HTR-8/SVneo (cell line): ENCODE results near the gene ENKD1.

Experiments used
- DNase-seq: peaks from one replicate; pipeline ENCODE4 v3.0.0; 2011; ENCODE audit warnings: low spot score, mixed read lengths; ENCODE audit not compliant: insufficient read length
- FAIRE-seq: peaks from 2 replicates; lab custom pipeline; 2011; peaks lifted over from hg19 to GRCh38; lab: Jason Lieb, UNC

The ENKD1 gene

DNA sequence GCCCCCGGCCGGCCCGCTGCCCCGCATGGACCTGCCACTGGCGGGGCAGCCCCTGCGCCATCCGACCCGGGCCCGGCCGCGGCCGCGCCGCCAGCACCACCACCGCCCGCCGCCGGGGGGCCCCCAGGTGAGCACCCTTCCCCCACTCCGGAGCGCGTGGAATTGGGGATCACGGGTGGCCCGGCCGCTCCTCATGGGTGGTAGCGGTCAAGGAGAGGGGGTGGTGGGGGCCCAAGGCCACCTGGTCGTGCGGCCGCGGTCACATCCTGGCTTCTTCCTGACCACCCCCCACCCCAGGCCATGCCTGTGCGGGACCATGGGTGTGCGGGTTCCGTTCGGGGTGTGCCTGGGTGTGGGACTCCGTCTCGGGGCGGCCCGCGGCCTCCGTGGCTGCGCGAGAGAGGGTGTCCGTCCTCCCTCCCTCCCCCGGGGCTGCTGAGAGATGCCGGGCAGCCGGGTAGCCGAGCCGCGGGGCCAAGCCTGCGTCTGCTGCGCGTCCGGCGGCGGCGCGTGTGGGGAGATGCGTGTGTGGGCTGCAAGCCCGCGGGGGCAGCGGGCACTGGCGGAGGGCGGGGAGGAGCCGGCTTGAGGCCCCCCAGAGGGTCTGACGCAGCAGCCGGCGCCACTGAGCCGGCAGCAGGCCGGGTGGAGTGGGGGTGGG is 13.3 kb downstream of the ENKD1 start:
- DNase-seq = no peak
- FAIRE-seq = peak; percentile 49

- DNase-seq (peak; percentile 73), FAIRE-seq (peak; percentile 26)
These were observed 13.9 kb downstream of the ENKD1 start for GRCh38 chr16:67652578-67653127.

DNA sequence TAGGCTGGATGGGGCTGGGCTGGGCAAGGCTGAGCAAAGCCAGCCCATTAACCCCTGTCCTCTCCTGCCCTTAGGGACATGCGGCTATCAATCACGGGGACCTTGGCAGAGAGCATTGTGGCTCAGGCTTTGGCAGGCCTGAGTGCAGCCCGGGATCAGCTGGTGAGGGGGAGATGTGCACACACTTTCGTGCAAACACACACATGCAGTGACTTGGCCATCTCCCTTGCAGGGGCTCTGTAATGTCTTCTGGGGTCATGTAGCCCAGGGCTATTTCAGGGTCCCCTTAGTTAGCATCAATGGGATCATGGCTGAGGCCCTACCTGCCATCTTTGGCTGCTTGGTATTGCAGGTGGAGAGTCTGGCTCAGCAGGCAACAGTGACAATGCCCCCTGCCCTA is 14.7 kb downstream of the ENKD1 start:
- DNase-seq (no peak), FAIRE-seq (no peak)

DNA sequence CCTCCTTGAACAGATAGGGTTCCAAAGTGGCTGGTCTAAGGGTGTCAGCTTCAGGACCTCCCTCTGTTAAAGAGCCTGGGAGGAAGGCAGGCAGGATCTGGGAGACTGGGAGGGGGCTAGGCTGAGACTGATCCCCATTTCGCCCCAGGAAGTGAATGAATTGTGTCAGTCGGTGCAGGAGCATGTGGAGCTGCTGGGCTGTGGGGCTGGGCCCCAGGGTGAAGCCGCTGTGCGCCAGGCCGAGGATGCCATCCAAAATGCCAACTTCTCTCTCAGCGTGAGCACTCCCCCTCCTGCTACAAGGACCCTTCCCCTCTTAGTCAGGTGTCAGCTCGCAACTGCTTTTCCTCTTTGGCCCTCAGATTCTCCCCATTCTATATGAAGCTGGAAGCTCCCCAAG is 15.5 kb downstream of the ENKD1 start:
- DNase-seq = no peak
- FAIRE-seq = no peak

DNA sequence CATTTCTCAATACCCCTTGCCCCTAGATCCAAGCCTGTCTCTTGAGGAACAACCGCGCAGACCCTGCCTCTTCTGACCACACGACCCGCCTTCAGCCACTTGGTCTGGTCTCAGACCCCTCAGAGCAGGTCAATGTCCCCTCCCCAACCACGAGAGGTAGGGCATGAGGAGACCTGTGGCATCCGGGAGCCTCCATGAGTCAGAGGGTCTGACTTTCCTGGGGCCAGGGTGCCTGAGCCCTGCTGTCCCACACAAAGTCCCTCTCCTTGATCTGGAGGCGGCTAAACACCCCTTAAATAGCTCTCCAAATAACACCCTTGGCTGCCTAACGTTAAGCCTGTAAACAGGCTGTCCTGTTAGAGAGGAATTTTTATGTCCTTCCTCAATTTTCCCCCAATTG is 16.5 kb downstream of the ENKD1 start:
- DNase-seq (no peak), FAIRE-seq (no peak)

- DNase-seq (no peak), FAIRE-seq (no peak)
These were observed 17.0 kb downstream of the ENKD1 start for GRCh38 chr16:67649494-67649931.

- no peak for FAIRE-seq
- no peak for DNase-seq
These were observed 17.7 kb downstream of the ENKD1 start for GRCh38 chr16:67648764-67649407.

DNA sequence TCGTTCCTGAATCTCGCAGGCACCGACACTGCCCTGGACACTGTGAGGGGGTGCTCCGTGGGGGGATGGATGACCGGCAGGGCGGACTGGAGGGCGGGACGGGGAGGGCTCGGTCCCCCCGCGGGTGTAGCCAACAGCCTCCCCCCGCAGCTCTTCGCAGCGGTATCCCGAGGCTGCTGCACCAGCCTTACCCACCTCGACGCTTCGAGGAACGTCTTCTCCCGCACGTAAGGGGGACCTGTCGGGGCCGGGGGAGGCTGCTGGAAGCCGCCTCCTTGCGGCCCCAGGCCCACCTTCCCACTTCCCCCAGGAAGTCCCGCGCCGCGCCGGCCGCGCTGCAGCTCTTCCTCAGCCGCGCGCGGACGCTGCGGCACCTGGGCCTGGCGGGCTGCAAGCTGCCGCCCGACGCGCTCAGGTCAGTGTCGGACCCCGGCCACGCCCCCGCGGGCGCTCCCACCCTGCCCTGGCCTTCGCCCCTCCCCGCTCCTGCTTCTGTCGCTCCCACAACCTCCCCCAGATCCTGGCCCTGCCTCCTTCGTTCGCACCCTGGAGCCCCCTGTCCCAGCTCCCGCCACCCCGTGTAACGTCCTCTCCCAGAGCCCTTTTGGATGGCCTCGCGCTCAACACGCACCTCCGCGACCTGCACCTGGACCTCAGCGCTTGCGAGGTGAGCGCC is 18.3 kb downstream of the ENKD1 start:
- DNase-seq (no peak), FAIRE-seq (no peak)

DNA sequence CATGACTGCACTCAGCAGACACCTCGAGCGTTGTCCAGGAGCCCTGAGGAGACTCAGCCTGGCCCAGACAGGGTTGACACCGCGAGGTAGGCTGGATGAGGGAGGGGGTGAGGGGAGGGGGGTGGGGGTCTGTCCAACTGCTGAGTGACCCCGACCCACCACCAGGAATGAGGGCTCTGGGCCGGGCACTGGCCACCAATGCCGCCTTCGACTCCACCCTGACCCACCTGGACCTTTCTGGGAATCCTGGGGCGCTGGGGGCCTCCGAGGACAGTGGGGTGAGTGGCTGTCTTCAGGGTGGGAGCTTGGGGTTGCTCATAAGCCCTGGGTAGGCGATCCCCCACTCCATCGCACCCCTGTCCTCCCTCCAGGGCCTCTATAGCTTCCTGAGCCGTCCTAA is 18.9 kb downstream of the ENKD1 start:
- FAIRE-seq (no peak), DNase-seq (no peak)

DNA sequence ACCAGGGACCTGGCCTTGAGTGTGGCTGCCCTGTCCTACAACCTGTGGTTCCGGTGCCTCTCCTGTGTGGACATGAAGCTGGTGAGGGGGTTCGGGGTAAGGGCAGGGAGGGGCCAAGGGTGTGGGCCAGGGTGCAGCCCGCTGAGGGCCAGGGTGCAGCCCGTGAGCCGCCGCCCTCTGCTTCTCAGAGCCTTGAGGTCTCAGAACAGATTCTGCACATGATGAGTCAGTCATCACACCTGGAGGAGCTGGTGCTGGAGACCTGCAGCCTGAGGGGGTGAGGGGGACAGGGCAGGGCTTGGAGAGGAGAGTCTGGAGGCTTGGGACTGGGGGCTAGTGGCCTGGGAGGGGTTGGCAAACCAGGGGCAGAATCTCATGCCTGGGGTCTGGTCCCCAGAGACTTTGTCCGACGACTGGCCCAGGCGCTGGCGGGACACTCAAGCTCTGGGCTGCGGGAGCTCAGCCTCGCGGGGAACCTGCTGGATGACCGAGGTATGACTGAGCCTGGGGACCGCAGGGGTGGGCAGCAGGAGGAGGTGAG is 19.4 kb downstream of the ENKD1 start:
- DNase-seq = no peak
- no peak for FAIRE-seq

- FAIRE-seq (no peak), DNase-seq (no peak)
These were observed 21.0 kb downstream of the ENKD1 start for GRCh38 chr16:67645397-67646121.

DNA sequence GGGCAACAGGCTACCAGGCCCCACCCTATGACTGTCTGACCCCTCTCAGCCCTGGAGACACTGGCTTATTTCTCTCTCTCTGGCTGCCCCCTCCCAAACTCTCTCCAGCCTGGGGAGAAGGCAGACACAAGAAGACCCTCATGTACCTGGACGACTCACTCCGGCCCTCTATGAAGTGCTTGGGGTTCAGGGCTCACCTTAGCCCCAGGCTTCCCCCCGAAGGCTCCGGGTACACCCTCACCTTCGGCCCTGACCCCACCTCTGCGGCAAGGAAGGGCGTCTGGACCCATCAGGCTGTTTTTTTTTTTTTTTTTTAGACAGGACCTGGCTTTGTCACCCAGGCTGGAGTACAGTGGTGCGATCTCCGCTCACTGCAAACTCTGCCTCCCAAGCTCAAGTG is 22.5 kb downstream of the ENKD1 start:
- DNase-seq (no peak), FAIRE-seq (no peak)

- FAIRE-seq (no peak), DNase-seq (no peak)
These were observed 24.5 kb downstream of the ENKD1 start for GRCh38 chr16:67641779-67642708.

DNA sequence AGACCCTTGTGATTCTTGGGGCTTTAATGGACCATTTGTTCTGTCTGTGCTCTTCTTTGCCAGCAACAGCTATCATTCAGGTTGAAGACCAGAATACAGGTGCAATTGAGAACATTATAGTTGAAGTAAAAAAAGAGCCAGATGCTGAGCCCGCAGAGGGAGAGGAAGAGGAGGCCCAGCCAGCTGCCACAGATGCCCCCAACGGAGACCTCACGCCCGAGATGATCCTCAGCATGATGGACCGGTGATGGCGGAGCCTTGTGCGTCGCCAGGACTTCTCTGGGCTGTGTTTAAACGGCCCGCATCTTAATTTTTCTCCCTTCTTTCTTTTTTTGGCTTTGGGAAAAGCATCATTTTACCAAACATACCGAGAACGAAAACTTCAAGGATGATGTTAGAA is 28.9 kb downstream of the ENKD1 start:
- DNase-seq (no peak), FAIRE-seq (no peak)

DNA sequence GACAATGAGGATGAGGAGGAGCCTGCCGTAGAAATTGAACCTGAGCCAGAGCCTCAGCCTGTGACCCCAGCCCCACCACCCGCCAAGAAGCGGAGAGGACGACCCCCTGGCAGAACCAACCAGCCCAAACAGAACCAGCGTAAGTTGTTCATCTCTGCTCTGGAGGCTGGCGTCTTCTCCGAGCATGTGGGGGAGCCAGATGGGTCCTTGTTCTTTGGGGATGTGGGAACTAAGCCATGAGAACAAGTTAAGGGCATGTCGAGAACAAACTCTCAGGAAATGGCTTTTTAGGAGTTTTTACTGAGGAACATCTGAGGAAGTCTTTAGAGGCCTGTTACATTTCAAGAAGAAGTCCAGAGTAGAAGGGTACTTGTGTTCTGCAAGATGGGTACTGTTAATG is 29.8 kb downstream of the ENKD1 start:
- no peak for DNase-seq
- FAIRE-seq = no peak

DNA sequence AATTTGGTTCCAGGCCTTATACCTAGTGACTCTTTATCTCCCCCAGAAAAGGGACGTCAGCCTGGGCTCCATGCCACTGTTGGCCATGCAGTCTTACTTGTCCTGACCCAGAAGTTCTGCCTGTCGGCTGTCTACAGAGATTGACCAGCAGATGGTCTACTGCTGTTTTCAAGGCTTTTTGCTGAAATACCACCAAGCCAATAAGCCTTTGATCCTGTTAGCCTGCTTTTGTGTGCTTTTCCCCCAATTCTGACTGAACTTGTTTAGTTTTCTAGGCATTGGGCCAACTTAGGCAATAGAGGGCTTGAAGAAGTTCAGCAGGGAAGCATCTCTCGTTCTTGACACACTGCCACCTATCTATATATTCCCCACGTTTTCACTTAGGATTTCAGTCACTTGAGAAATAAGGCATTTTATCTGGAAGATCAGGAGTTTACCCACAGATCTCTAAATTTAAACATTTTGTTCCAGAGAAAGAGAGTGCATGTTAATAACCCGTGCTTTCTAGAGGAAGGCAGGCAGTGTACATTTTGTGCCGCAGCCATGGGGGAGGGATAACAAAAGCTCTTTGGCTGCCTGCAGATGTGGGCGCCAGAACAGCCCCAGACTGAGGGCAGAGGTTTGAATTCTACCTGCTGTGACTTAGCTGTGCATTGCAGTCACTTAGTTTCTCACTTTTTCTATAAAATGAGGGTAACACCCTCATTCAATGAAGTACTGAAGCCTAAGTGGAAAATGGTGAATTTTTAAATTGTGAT is 34.0 kb downstream of the ENKD1 start:
- no peak for FAIRE-seq
- DNase-seq = no peak

- DNase-seq (no peak), FAIRE-seq (no peak)
These were observed 38.3 kb downstream of the ENKD1 start for GRCh38 chr16:67628216-67628615.

- FAIRE-seq = no peak
- DNase-seq = no peak
These were observed 52.7 kb downstream of the ENKD1 start for GRCh38 chr16:67613808-67614207.
